HG02885 (cell line): ENCODE data around the gene ERC1.

Experiments
- ATAC-seq: cut with Tn5 transposase; IDR thresholded peaks from one replicate; pipeline ENCODE4 v1.9.1; 2021; ENCODE audit warnings: mild to moderate bottlenecking; ENCODE audit not compliant: unreplicated experiment, poor library complexity

Gene ERC1

GRCh38 chr12:1273051-1273450 lies 282.0 kb downstream of the ERC1 start:
- ATAC-seq, result no peak

- ATAC-seq, result no peak
These were observed 286.9 kb downstream of the ERC1 start for GRCh38 chr12:1277905-1278304.

- ATAC-seq, result no peak
These were observed 288.0 kb downstream of the ERC1 start for GRCh38 chr12:1279050-1279449.

- no peak for ATAC-seq
These were observed 289.0 kb downstream of the ERC1 start for GRCh38 chr12:1280059-1280458.

- ATAC-seq, result no peak
These were observed 290.8 kb downstream of the ERC1 start for GRCh38 chr12:1281683-1282366.

- no peak for ATAC-seq
These were observed 291.8 kb downstream of the ERC1 start for GRCh38 chr12:1282670-1283315.

- ATAC-seq, result no peak
These were observed 292.3 kb downstream of the ERC1 start for GRCh38 chr12:1283316-1283715.

- no peak for ATAC-seq
These were observed 293.6 kb downstream of the ERC1 start for GRCh38 chr12:1284611-1285010.

- ATAC-seq, result no peak
These were observed 296.5 kb downstream of the ERC1 start for GRCh38 chr12:1287446-1287975.

GRCh38 chr12:1288333-1288732 lies 297.3 kb downstream of the ERC1 start:
- no peak for ATAC-seq

GRCh38 chr12:1289371-1290155 lies 298.5 kb downstream of the ERC1 start:
- ATAC-seq, result no peak

- no peak for ATAC-seq
These were observed 299.7 kb downstream of the ERC1 start for GRCh38 chr12:1290716-1291115.

GRCh38 chr12:1291601-1292332 lies 300.7 kb downstream of the ERC1 start:
- no peak for ATAC-seq

GRCh38 chr12:1293901-1294300 lies 302.9 kb downstream of the ERC1 start:
- ATAC-seq, result no peak

GRCh38 chr12:1297206-1297605 lies 306.2 kb downstream of the ERC1 start:
- ATAC-seq, result no peak

GRCh38 chr12:1297639-1298175 lies 306.7 kb downstream of the ERC1 start:
- ATAC-seq, result no peak

- ATAC-seq, result no peak
These were observed 309.4 kb downstream of the ERC1 start for GRCh38 chr12:1300460-1300859.

- ATAC-seq, result no peak
These were observed 311.3 kb downstream of the ERC1 start for GRCh38 chr12:1302201-1302870.

GRCh38 chr12:1305063-1305434 lies 314.0 kb downstream of the ERC1 start:
- no peak for ATAC-seq
